COR-L47 (cell line): Measurements from ENCODE around the gene C1QL2.

Experiments used
- DNase-seq: peaks from one replicate; lab custom pipeline; 2025; lab: John Stamatoyannopoulos, UW

The C1QL2 gene

DNA sequence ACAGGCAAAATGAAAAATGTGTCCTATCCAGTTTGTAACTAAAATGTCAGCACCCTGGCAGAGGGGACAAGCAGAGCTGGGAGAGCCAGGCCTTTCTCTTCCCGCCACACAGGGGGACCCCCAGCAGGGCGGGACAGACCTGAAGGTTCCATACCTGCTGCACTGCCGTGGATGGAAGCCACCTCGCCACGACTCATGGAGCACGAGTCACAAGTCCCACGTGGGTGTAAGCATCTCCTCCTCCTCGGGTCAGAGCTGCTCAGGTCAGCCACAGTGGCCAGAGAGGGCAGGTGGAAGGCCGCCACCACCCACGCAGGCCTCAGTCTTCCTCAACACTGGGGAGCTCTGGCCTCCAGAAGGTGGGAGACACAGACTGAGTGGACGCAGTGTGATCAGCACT, 21.0 kb downstream of the C1QL2 start:
- DNase-seq, result no peak

- DNase-seq, result no peak
Measured at GRCh38 chr2:119136872-119137271, 21.7 kb downstream of the C1QL2 start.

GRCh38 chr2:119136093-119136492, 22.5 kb downstream of the C1QL2 start:
- peak; percentile 72 for DNase-seq

DNA sequence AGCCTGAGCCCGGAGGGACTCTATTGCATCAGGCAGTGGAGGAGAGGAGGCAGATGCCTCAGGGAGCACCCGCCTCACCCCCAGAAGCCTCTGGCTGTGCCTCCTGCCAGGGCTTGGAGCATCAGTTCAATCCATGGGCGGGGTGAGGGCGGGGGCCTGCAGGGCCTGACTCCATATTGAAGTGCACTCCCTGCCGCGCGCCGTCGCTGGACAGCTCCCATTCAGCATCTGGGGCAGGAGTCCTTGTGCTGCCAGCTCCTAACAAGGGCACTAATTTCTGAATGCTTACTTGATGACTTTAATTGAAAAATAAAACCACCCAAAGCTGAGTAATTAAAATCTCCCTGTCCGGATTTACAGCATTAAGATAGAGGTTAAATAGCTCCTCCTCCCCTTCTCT, 23.8 kb downstream of the C1QL2 start:
- DNase-seq, result no peak

GRCh38 chr2:119126650-119127049, 31.9 kb downstream of the C1QL2 start:
- DNase-seq, result no peak

DNA sequence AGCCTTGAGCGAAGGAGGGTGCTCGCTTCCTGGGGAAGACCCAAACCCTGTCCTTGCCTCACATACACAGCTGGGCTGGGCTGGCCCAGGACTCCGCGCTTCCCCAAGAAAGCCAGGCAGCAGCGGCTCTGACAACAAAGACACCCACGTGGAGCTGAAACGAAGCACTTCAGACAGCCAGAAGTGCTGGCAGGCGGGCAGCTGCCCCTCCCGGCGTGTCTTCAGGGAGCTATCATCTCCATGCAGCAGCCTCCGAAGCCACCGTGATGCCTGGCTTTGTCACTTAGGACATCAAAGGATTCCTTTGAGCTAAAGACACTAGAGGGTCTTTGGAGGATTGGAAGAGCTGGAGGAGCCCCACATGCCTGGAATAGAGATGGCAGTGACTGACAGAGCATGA, 35.2 kb downstream of the C1QL2 start:
- no peak for DNase-seq

DNA sequence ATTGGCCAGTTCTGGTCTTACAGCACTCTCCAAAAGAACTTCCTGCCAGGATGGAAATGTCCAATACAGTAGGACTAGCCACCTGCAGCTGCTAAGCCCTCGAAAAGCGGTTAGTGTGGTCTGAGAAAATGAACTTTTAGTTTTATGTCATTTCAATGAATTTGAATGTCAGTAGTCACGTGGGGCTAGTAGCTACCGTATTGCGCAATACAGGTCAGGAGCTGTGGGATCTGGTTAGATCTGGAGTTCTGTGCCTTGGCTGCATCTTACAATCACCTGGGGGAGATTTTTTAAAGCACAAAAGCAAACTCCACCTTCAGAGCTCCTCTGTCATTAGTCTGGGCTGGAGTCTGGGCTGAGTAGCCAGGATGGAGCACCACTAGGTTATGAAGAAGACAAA, 35.9 kb downstream of the C1QL2 start:
- no peak for DNase-seq

GRCh38 chr2:119119999-119120756, 38.4 kb downstream of the C1QL2 start:
- peak; percentile 44 for DNase-seq

DNA sequence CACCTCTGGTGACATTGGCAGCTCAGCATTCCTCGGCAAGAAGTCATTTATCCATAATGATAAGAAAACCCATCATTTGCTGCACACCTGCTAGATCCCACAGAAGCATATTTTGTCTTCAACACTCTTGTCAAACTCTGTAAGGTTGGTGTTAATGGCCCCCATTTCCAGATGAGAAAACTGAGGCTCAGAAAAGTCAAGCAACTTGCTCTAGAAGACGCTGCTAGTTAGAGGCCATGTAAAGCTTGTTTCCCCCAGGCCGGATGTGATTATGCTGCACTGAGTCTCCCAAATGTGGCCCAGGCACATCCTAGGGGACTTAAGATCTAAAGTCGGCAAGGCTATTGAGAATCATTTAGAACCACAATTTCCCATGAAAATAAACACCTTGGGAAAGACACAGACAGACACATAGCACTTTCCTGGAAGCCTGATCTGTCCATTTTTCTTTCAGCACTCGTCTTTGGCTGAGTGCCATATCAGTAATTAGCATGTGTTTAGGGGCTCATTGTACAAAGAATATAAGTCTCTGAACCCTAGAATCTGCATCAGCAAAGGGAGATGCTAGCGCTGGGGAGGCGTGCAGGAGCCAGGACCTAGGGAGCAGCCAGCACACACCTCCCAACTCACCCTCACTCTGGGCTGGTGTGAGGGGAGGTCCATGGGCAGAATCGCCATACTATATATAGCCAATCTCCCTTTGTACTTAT, 39.3 kb downstream of the C1QL2 start:
- DNase-seq, result no peak

DNA sequence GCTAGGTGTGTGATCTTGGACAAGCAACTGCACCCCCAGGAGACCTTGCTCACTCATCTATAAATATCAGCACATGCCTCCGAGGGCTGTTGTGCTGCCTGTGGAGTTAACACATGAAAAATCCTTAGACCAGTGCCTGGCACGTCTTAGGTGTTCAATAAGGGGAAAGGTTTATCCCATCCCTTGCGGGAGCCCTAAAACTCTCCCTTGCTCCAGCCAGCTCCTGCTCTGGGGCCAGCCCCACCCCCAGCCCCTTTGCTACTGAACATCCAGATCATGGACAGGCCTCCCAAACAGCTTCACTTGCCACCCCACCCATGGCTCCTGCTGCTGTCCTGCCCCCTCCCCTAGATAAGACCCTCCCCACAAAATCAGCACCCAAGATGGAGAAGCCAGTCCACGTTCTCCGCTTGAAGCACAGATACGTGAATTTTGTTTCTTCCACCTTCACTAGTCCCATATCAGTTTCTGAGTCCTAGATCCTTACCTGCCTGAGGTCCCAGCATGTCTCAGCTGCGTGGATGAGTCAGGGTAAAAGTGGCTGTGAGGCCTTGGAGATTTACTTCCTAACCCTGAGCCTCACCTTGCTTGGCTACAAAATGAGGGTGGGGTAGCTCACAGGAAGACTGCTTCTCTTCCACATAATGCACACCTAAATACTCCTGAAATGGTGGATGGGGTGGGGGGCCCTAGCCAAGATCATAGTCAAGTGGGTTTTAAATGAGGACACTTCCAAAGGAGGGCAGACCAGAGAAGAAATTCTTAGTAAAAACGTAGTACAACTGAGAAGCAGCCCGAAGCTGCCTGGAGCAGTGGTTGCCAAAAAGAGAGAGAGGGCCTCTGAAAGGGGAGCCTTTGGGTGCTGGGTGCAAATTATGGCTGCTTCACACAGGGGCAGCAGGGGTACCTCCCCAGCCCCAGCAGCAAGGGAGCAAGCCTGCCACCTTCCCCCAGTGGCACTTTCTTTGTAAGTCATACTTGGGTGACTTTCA, 40.4 kb downstream of the C1QL2 start:
- DNase-seq, result no peak

GRCh38 chr2:119117408-119117807, 41.1 kb downstream of the C1QL2 start:
- no peak for DNase-seq

- no peak for DNase-seq
Measured at GRCh38 chr2:119116411-119117295, 41.9 kb downstream of the C1QL2 start.

DNA sequence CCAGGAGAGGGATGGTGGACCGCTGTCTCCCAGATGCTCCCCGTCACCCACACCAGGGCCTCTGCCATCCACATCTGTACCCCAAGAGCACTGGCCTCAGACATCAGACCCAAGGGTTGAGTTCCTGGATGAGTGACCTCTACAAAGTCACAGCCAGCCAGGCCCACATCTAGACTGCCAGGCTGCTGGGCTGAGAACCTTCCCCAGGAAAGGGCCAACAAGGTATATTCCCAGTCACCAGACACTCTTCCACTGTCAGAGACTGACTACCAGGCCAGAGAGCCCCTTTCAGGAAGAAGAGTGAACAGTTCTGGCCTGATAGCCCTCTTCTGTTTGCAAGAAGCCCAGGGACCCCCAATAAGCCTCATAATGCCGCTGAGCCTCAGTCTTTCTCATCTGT, 44.3 kb downstream of the C1QL2 start:
- DNase-seq, result no peak

- DNase-seq, result no peak
Measured at GRCh38 chr2:119113489-119113770, 45.1 kb downstream of the C1QL2 start.

DNA sequence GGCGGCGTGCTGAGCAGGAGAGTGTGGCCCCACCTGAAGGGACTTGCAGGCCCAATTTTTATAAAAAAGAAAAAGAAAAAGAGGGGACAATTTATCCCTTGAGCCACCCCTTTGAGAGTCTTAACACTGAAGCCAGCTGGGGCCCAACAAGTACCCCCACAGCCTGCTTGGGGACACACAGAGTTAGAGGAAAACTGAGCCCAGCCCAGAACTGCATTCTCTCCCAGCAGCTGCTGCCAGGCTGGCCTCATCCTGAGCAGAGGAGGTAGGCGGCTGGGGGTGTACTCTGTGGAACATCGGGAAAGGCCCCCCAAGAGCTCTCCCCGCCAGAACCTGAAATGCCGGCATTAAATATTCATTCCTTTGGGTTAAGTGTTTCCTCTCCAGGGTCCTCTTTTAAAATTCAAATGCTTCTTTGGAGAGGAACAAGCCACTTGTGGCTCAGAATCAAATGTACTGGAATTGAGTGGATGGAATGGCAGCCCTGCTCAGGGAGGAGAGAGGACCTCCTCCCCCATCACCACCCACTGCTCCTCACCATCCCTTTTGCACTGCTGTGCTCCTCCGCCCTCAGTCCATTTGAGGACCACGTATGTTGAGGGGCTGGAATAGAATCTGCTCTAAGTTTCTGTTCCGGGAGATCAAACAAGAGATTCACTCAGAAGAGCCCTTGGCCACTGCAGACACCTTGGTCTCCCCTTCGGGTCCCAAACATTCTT, 45.6 kb downstream of the C1QL2 start:
- no peak for DNase-seq

GRCh38 chr2:119112230-119112629, 46.3 kb downstream of the C1QL2 start:
- DNase-seq, result no peak

GRCh38 chr2:119111115-119111975, 47.2 kb downstream of the C1QL2 start:
- DNase-seq, result no peak

- DNase-seq, result no peak
Measured at GRCh38 chr2:119109866-119110265, 48.7 kb downstream of the C1QL2 start.

DNA sequence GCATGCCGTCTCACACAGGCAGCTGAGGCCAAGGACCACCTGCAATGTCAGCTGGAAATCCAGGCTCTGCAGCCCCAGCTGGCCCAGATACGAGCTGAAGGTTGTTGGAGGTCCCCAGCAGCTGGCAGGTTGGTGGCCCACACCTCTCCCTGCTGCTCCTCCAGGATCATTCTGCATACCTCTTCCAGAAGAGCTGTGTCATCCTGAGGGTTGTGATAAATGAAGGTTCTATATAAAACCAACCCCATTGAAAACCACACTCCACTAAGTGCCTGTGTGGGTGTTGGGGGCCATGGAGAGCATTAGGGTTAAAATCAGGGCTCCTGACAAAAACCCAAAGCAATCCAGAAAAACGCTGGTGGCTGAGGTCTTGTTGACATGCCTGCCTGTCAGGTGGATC, 50.4 kb downstream of the C1QL2 start:
- no peak for DNase-seq

GRCh38 chr2:119106301-119106897, 52.2 kb downstream of the C1QL2 start:
- DNase-seq, result no peak
